GM18507 (cell line): Measurements from ENCODE around the gene MPC2.
"Not testable (repeated sequence)": the region's sequence is repeated elsewhere in the genome, so short reads cannot be mapped to it uniquely, and the experiment has no call there.

Experiments
- DNase-seq: peaks from one replicate; pipeline ENCODE4 v3.0.0; 2011; ENCODE audit warnings: low read depth; ENCODE audit not compliant: insufficient read length; ENCODE audit errors: extremely low spot score
- FAIRE-seq: peaks from 2 replicates; lab custom pipeline; 2011; peaks lifted over from hg19 to GRCh38; lab: Jason Lieb, UNC

The MPC2 gene

GRCh38 chr1:167869157-167870001 lies 67.5 kb downstream of the MPC2 start:
- not testable (repeated sequence) for FAIRE-seq

GRCh38 chr1:167866739-167867414 lies 70.0 kb downstream of the MPC2 start:
- DNase-seq, FAIRE-seq: not testable (repeated sequence)

More at GRCh38 chr1:167869157-167870001, 67.5 kb downstream of the MPC2 start:
- not testable (repeated sequence) for DNase-seq
